Stomach (tissue), 9 donors: ENCODE results near the gene THSD7A. TPM values are rescaled to one million over a fixed set of nuclear protein-coding genes. Genes with fewer than 3 reads are reported as not detected.

Source experiments
- DNase-seq, 2 donors: peaks; one replicate each; pipeline versions ENCODE4 v3.0.0 to v3.0.0-alpha.2; 2013 to 2019
- H3K27ac ChIP-seq, 5 donors: fragments of 200-600 bp in 4 of 5; sonication (generic) in 4 of 5; one replicate each; pipeline ENCODE4 v1.5.1; 2013 to 2019; ENCODE audit warnings: mild to moderate bottlenecking in 1 of 5, moderate library complexity in 1 of 5
- H3K27me3 ChIP-seq, 3 donors: fragments of 200-600 bp; sonication (generic); one replicate each; pipeline ENCODE4 v1.5.1; 2017 to 2019; ENCODE audit warnings: mixed run types in 1 of 3
- H3K36me3 ChIP-seq, 4 donors: fragments of 200-600 bp; sonication (generic); 1 replicate in 3 of 4; 2 replicates in 1 of 4; pipeline ENCODE4 v1.5.1; 2016 to 2019
- H3K4me1 ChIP-seq, 4 donors: fragments of 200-600 bp; sonication (generic); one replicate each; pipeline ENCODE4 v1.5.1; 2016 to 2019
- H3K4me3 ChIP-seq, 4 donors: fragments of 200-600 bp; sonication (generic) in 3 of 4; one replicate each; pipeline ENCODE4 v1.5.1; 2016 to 2019; ENCODE audit warnings: mild to moderate bottlenecking in 1 of 4
- H3K9me3 ChIP-seq, 4 donors: fragments of 200-600 bp; sonication (generic); one replicate each; pipeline ENCODE4 v1.5.1; 2016 to 2019
- CTCF ChIP-seq, 7 experiments: fragments of 450-650 bp in 4 of 7; fragments of 200-600 bp in 3 of 7; sonication (generic) in 3 of 7; IDR thresholded peaks; one replicate each; pipeline ENCODE4 v1.5.1; 2016 to 2019; ENCODE audit warnings: antibody characterized with exemption in 7 of 7, control low read depth in 2 of 7, mild to moderate bottlenecking in 1 of 7
- EP300 ChIP-seq: sonication (generic); formaldehyde crosslinking; IDR thresholded peaks from one replicate; pipeline ENCODE4 v1.6.1; 2017; ENCODE audit warnings: antibody characterized with exemption
- POLR2A ChIP-seq, 4 donors: fragments of 450-650 bp; IDR thresholded peaks; one replicate each; pipeline ENCODE4 v1.6.1; 2016; ENCODE audit warnings: antibody characterized with exemption in 4 of 4, control low read depth in 2 of 4, mild to moderate bottlenecking in 1 of 4, moderate library complexity in 1 of 4
- POLR2AphosphoS5 ChIP-seq, 3 donors: sonication (generic); formaldehyde crosslinking; IDR thresholded peaks; one replicate each; pipeline ENCODE4 v1.6.1; 2016; ENCODE audit warnings: antibody characterized with exemption in 3 of 3
- WGBS, 5 donors: extraction: QIAGEN DNeasy Blood & Tissue Kit in 3 of 5; methylation state at CpG; one replicate each; pipeline versions ENCODE4 v1.1.5 to v1.1.7; 2013 to 2018; 5-methylcytosine and 5-hydroxymethylcytosine counted together
- intact Hi-C: fragments of 100-400 bp; cut with DNase I; formaldehyde crosslinking; loops from one replicate; pipeline ENCODE4 v1.15.1; 2023; ENCODE audit warnings: low total_unique reads
- polyA plus RNA-seq, 3 donors: library from polyadenylated mRNA; stranded (reverse); fragments of 200-250 nt; gene quantifications; one replicate each; pipeline ENCODE4 v1.2.3, GENCODE V29; 2013
- total RNA-seq, 5 donors: library from RNA; depleted of rRNA; stranded (reverse); fragments of >200 nt; gene quantifications; one replicate each; pipeline versions ENCODE4 v1.1.0 to v1.2.3, GENCODE V29; 2014 to 2016
- donor health status: healthy with polysubstance abuse.
- donor health status: Bipolar disorder and iron deficiency.
- donor health status: healthy.

The THSD7A gene
- total and polyA plus RNA-seq, 8 donors, result 0.06 to 13.2 (median 0.46) TPM; not detected in 1

- Histone ChIP-seq H3K36me3 (no peaks in the 10 kb centered on the region), H3K27me3 (no peaks in the 10 kb centered on the region), H3K4me3 (no peak overlapping the region), H3K9me3 (peaks cover 0 to 7% (median 2%) of the 10 kb centered on the region in 4 donors), H3K27ac (no peak overlapping the region), H3K4me1 (no peaks in the 10 kb centered on the region)
- TF ChIP-seq POLR2A (IDR thresholded peaks at IDR 0.05), result no peak
- no peak for TF ChIP-seq POLR2AphosphoS5 (IDR thresholded peaks at IDR 0.05)
- WGBS, 5 donors, result 54 to 76% (median 69%) methylated on average over 5 of the region's 5 CpGs
- DNase-seq, result no peak
- intact Hi-C loops, result no loop called here
Observed at GRCh38 chr7:11355399-11356005, 476.5 kb downstream of the THSD7A start.

GRCh38 chr7:11346302-11346701, 485.7 kb downstream of the THSD7A start:
- TF ChIP-seq EP300 (no peak), CTCF (IDR thresholded peaks at IDR 0.05) (no peak), POLR2AphosphoS5 (IDR thresholded peaks at IDR 0.05) (no peak), POLR2A (IDR thresholded peaks at IDR 0.05) (no peak)
- H3K9me3 ChIP-seq, result no peaks in the 10 kb centered on the region
- no peaks in the 10 kb centered on the region for H3K27me3 ChIP-seq
- peak in 1 of 2 donors; percentile 5 for DNase-seq
- 28 to 65% (median 34%) methylated on average over 2 of the region's 2 CpGs for WGBS, 5 donors
- peaks cover 0 to 7% (median 3%) of the 10 kb centered on the region in 4 donors for H3K4me1 ChIP-seq
- H3K4me3 ChIP-seq, result no peak overlapping the region
- H3K27ac ChIP-seq, result no peak overlapping the region
- intact Hi-C loops, result no loop called here
- H3K36me3 ChIP-seq, result no peaks in the 10 kb centered on the region

GRCh38 chr7:11345621-11346020, 486.4 kb downstream of the THSD7A start:
- no peak overlapping the region for H3K27ac ChIP-seq
- TF ChIP-seq POLR2AphosphoS5 (IDR thresholded peaks at IDR 0.05), result no peak
- no peak for TF ChIP-seq EP300
- no peak for TF ChIP-seq POLR2A (IDR thresholded peaks at IDR 0.05)
- TF ChIP-seq CTCF (IDR thresholded peaks at IDR 0.05), result no peak
- peaks cover 0 to 7% (median 3%) of the 10 kb centered on the region in 4 donors for H3K4me1 ChIP-seq
- intact Hi-C loops, result no loop called here
- H3K27me3 ChIP-seq, result no peaks in the 10 kb centered on the region
- H3K9me3 ChIP-seq, result no peaks in the 10 kb centered on the region
- no peak overlapping the region for H3K4me3 ChIP-seq
- H3K36me3 ChIP-seq, result no peaks in the 10 kb centered on the region
- no peak for DNase-seq
- 67 to 77% (median 69%) methylated on average over 2 of the region's 2 CpGs for WGBS, 5 donors

- DNase-seq, result peak in 1 of 2 donors; percentile 67
- Histone ChIP-seq H3K27ac (no peak overlapping the region), H3K4me3 (no peak overlapping the region), H3K27me3 (no peaks in the 10 kb centered on the region), H3K36me3 (no peaks in the 10 kb centered on the region), H3K9me3 (no peaks in the 10 kb centered on the region), H3K4me1 (peaks cover 0 to 7% (median 3%) of the 10 kb centered on the region in 4 donors)
- TF ChIP-seq EP300, result no peak
- TF ChIP-seq CTCF (IDR thresholded peaks at IDR 0.05), result peak in 4 of 7 experiments; percentile 46 to 75 (median 64)
- intact Hi-C loops, result no loop called here
- WGBS, 5 donors, result 17 to 20% (median 18%) methylated on average over 10 of the region's 10 CpGs
Observed at GRCh38 chr7:11343818-11344413, 488.1 kb downstream of the THSD7A start.

GRCh38 chr7:11343136-11343535, 488.9 kb downstream of the THSD7A start:
- H3K36me3 ChIP-seq, result no peaks in the 10 kb centered on the region
- TF ChIP-seq POLR2AphosphoS5 (IDR thresholded peaks at IDR 0.05) (no peak), CTCF (IDR thresholded peaks at IDR 0.05) (no peak), EP300 (no peak), POLR2A (IDR thresholded peaks at IDR 0.05) (no peak)
- H3K4me1 ChIP-seq, result peaks cover 0 to 7% (median 3%) of the 10 kb centered on the region in 4 donors
- intact Hi-C loops, result no loop called here
- DNase-seq, result no peak
- H3K4me3 ChIP-seq, result no peak overlapping the region
- no peaks in the 10 kb centered on the region for H3K27me3 ChIP-seq
- no peaks in the 10 kb centered on the region for H3K9me3 ChIP-seq
- no peak overlapping the region for H3K27ac ChIP-seq
